Activated CD4-positive, alpha-beta T cell treated with anti-CD3 and anti-CD28 coated beads, Interleukin-2, amount 10 ng/mL, durations not matched to agents 7 days and 5 days (primary cell): ENCODE results near the gene CEP192. TPM values are rescaled to one million over a fixed set of nuclear protein-coding genes. Genes with fewer than 3 reads are reported as not detected.
A peak's percentile ranks its signal among the peaks of the same experiment; 100 is the strongest.

ENCODE experiments used
- CTCF ChIA-PET: fragments of 350-600 bp; sonication (Branson Sonifier 250); formaldehyde crosslinking; loops from one replicate; lab custom pipeline; 2021; ENCODE audit warnings: antibody characterized with exemption; lab: Charles Lee
- POLR2A ChIA-PET: fragments of 350-600 bp; sonication (Branson Sonifier 250); formaldehyde crosslinking; loops from one replicate; lab custom pipeline; 2021; ENCODE audit warnings: antibody characterized with exemption; lab: Charles Lee
- DNase-seq: peaks from one replicate; pipeline ENCODE4 v3.0.0-alpha.2; 2020
- H3K27ac Mint-ChIP-seq: one replicate; pipeline ENCODE4 v1.8.0; 2021; ENCODE audit warnings: mild to moderate bottlenecking, moderate library complexity, mixed read lengths
- H3K27me3 Mint-ChIP-seq: one replicate; pipeline ENCODE4 v1.8.0; 2021; ENCODE audit warnings: mixed read lengths
- H3K36me3 Mint-ChIP-seq: one replicate; pipeline ENCODE4 v1.8.0; 2021; ENCODE audit warnings: low read depth, mixed read lengths
- H3K4me1 Mint-ChIP-seq: one replicate; pipeline ENCODE4 v1.8.0; 2021; ENCODE audit warnings: mixed read lengths
- H3K4me3 Mint-ChIP-seq: one replicate; pipeline ENCODE4 v1.8.0; 2021; ENCODE audit warnings: mild to moderate bottlenecking, moderate library complexity, mixed read lengths
- H3K9me3 Mint-ChIP-seq: one replicate; pipeline ENCODE4 v1.8.0; 2021; ENCODE audit warnings: mixed read lengths
- total RNA-seq, 2 experiments: library from RNA; stranded (reverse); gene quantifications; one replicate each; pipeline ENCODE4 v1.2.3, GENCODE V29; 2021

Gene CEP192
- total RNA-seq, 2 experiments from 2014 or later = 52.3 to 55.1 TPM

GRCh38 chr18:13018374-13018773 lies 27.2 kb downstream of the CEP192 start:
- Mint-ChIP-seq H3K4me1 (peaks cover 15% of the 10 kb centered on the region), H3K9me3 (peaks cover 3% of the 10 kb centered on the region), H3K27ac (no peak overlapping the region), H3K4me3 (no peak overlapping the region), H3K27me3 (no peaks in the 10 kb centered on the region), H3K36me3 (peaks cover 81% of the 10 kb centered on the region)
- ChIA-PET CTCF (interaction anchor here (0.9 to 1.0 kb wide), 2 partner anchors 20 to 31 kb away, joined by 3 read pairs; no protein-coding TSS in a partner anchor), POLR2A (no interaction called here)
- DNase-seq = no peak

GRCh38 chr18:13019301-13019700 lies 28.1 kb downstream of the CEP192 start:
- CTCF ChIA-PET = interaction anchor here (1.3 kb wide), 1 partner anchor 20 kb away, joined by 3 read pairs; no protein-coding TSS in a partner anchor
- POLR2A ChIA-PET = no interaction called here
- Mint-ChIP-seq H3K4me3 (no peak overlapping the region), H3K9me3 (peaks cover 3% of the 10 kb centered on the region), H3K36me3 (peaks cover 83% of the 10 kb centered on the region), H3K27me3 (no peaks in the 10 kb centered on the region), H3K4me1 (peaks cover 15% of the 10 kb centered on the region), H3K27ac (no peak overlapping the region)
- no peak for DNase-seq

- H3K4me1 Mint-ChIP-seq = peaks cover 12% of the 10 kb centered on the region
- peaks cover 3% of the 10 kb centered on the region for H3K9me3 Mint-ChIP-seq
- no peaks in the 10 kb centered on the region for H3K27me3 Mint-ChIP-seq
- H3K36me3 Mint-ChIP-seq = peaks cover 71% of the 10 kb centered on the region
- H3K27ac Mint-ChIP-seq = no peak overlapping the region
- POLR2A ChIA-PET = no interaction called here
- CTCF ChIA-PET = interaction anchor here (0.6 to 0.9 kb wide), 2 partner anchors 17 to 71 kb away, joined by 3 read pairs; no protein-coding TSS in a partner anchor
- no peak for DNase-seq
- H3K4me3 Mint-ChIP-seq = no peak overlapping the region
These were observed 31.5 kb downstream of the CEP192 start for GRCh38 chr18:13022644-13023043.

GRCh38 chr18:13025233-13025632 lies 34.1 kb downstream of the CEP192 start:
- DNase-seq = no peak
- POLR2A ChIA-PET = no interaction called here
- Mint-ChIP-seq H3K4me3 (no peak overlapping the region), H3K9me3 (peaks cover 3% of the 10 kb centered on the region), H3K27ac (no peak overlapping the region), H3K4me1 (peaks cover 9% of the 10 kb centered on the region), H3K27me3 (no peaks in the 10 kb centered on the region), H3K36me3 (peaks cover 69% of the 10 kb centered on the region)
- CTCF ChIA-PET = interaction anchor here (1.1 to 1.5 kb wide), 2 partner anchors 12 to 16 kb away, joined by 3 to 4 read pairs; no protein-coding TSS in a partner anchor

GRCh38 chr18:13026583-13027270 lies 35.6 kb downstream of the CEP192 start:
- Mint-ChIP-seq H3K9me3 (peaks cover 3% of the 10 kb centered on the region), H3K4me1 (peaks cover 6% of the 10 kb centered on the region), H3K27ac (no peak overlapping the region), H3K36me3 (peaks cover 65% of the 10 kb centered on the region), H3K27me3 (no peaks in the 10 kb centered on the region), H3K4me3 (no peak overlapping the region)
- no peak for DNase-seq
- CTCF ChIA-PET = interaction anchor here (1.0 kb wide), 1 partner anchor 28 kb away, joined by 3 read pairs; no protein-coding TSS in a partner anchor
- POLR2A ChIA-PET = no interaction called here

- no peak for DNase-seq
- H3K36me3 Mint-ChIP-seq = peaks cover 64% of the 10 kb centered on the region
- CTCF ChIA-PET = no interaction called here
- no peaks in the 10 kb centered on the region for H3K9me3 Mint-ChIP-seq
- H3K4me1 Mint-ChIP-seq = peaks cover 6% of the 10 kb centered on the region
- POLR2A ChIA-PET = interaction anchor here (0.7 kb wide), 1 partner anchor 260 kb away, joined by 3 read pairs; no protein-coding TSS in a partner anchor
- H3K4me3 Mint-ChIP-seq = no peak overlapping the region
- no peak overlapping the region for H3K27ac Mint-ChIP-seq
- no peaks in the 10 kb centered on the region for H3K27me3 Mint-ChIP-seq
These were observed 37.7 kb downstream of the CEP192 start for GRCh38 chr18:13028869-13029268.

GRCh38 chr18:13032173-13032572 lies 41.0 kb downstream of the CEP192 start:
- Mint-ChIP-seq H3K9me3 (no peaks in the 10 kb centered on the region), H3K27me3 (no peaks in the 10 kb centered on the region), H3K4me3 (no peak overlapping the region), H3K27ac (no peak overlapping the region), H3K36me3 (peaks cover 71% of the 10 kb centered on the region), H3K4me1 (peaks cover 6% of the 10 kb centered on the region)
- ChIA-PET POLR2A (interaction anchor here (0.5 kb wide), 1 partner anchor 9 kb away, joined by 4 read pairs; no protein-coding TSS in a partner anchor), CTCF (no interaction called here)
- no peak for DNase-seq

GRCh38 chr18:13035249-13035914 lies 44.2 kb downstream of the CEP192 start:
- POLR2A ChIA-PET = no interaction called here
- no peaks in the 10 kb centered on the region for H3K27me3 Mint-ChIP-seq

GRCh38 chr18:13036622-13037320 lies 45.6 kb downstream of the CEP192 start:
- Mint-ChIP-seq H3K4me3 (no peak overlapping the region), H3K36me3 (peaks cover 69% of the 10 kb centered on the region), H3K27ac (no peak overlapping the region), H3K27me3 (no peaks in the 10 kb centered on the region), H3K9me3 (no peaks in the 10 kb centered on the region), H3K4me1 (peaks cover 7% of the 10 kb centered on the region)
- CTCF ChIA-PET = interaction anchor here (0.6 to 1.6 kb wide), 2 partner anchors 12 to 770 kb away, joined by 3 to 4 read pairs; no protein-coding TSS in a partner anchor
- no peak for DNase-seq
- POLR2A ChIA-PET = no interaction called here

More at GRCh38 chr18:13035249-13035914, 44.2 kb downstream of the CEP192 start:
- CTCF ChIA-PET = no interaction called here
- DNase-seq = no peak
- Mint-ChIP-seq H3K4me3 (no peak overlapping the region), H3K27ac (no peak overlapping the region), H3K36me3 (peaks cover 67% of the 10 kb centered on the region), H3K9me3 (no peaks in the 10 kb centered on the region), H3K4me1 (peaks cover 8% of the 10 kb centered on the region)

- Mint-ChIP-seq H3K27ac (peak overlapping the region; percentile 28), H3K4me3 (no peak overlapping the region), H3K27me3 (no peaks in the 10 kb centered on the region), H3K36me3 (peaks cover 72% of the 10 kb centered on the region), H3K4me1 (peaks cover 5% of the 10 kb centered on the region), H3K9me3 (no peaks in the 10 kb centered on the region)
- DNase-seq = no peak
- ChIA-PET CTCF (interaction anchor here (0.5 kb wide), 1 partner anchor 332 kb away, joined by 3 read pairs; no protein-coding TSS in a partner anchor), POLR2A (no interaction called here)
These were observed 48.6 kb downstream of the CEP192 start for GRCh38 chr18:13039806-13040205.

GRCh38 chr18:13043066-13043465 lies 51.9 kb downstream of the CEP192 start:
- CTCF ChIA-PET = no interaction called here
- Mint-ChIP-seq H3K4me1 (peaks cover 5% of the 10 kb centered on the region), H3K4me3 (no peak overlapping the region), H3K9me3 (peaks cover 2% of the 10 kb centered on the region), H3K27ac (no peak overlapping the region), H3K27me3 (no peaks in the 10 kb centered on the region), H3K36me3 (peaks cover 79% of the 10 kb centered on the region)
- POLR2A ChIA-PET = no interaction called here
- DNase-seq = no peak

GRCh38 chr18:13048061-13048595 lies 57.0 kb downstream of the CEP192 start:
- ChIA-PET POLR2A (no interaction called here), CTCF (no interaction called here)
- peaks cover 71% of the 10 kb centered on the region for H3K36me3 Mint-ChIP-seq
- H3K27ac Mint-ChIP-seq = no peak overlapping the region
- peaks cover 2% of the 10 kb centered on the region for H3K9me3 Mint-ChIP-seq
- no peak overlapping the region for H3K4me3 Mint-ChIP-seq
- H3K4me1 Mint-ChIP-seq = peaks cover 12% of the 10 kb centered on the region
- DNase-seq = no peak
- no peaks in the 10 kb centered on the region for H3K27me3 Mint-ChIP-seq
